GM18520 (cell line): ENCODE measurements around the gene NLN.
"Not testable (repeated sequence)": the region's sequence is repeated elsewhere in the genome, so short reads cannot be mapped to it uniquely, and the experiment has no call there.

Experiments used
- ATAC-seq: cut with Tn5 transposase; IDR thresholded peaks from one replicate; pipeline ENCODE4 v1.9.1; 2021; ENCODE audit not compliant: unreplicated experiment

The NLN gene

GRCh38 chr5:65721720-65722574 lies at the start of gene NLN, which contains the start of gene SGTB:
Gene NLN, plus strand, starts transcription at chr5:65722205. Its CDS starts 169 bp downstream, at chr5:65722374.
Gene SGTB, minus strand, starts transcription at chr5:65722109. Its CDS starts 1,302 bp downstream, at chr5:65720807.
- ATAC-seq, result peak; percentile 81

GRCh38 chr5:65672796-65673195 lies 49.2 kb upstream of the NLN start:
- ATAC-seq, result no peak

- ATAC-seq, result no peak
Measured at GRCh38 chr5:65674749-65675148, 47.3 kb upstream of the NLN start.

GRCh38 chr5:65676056-65676455 lies 45.9 kb upstream of the NLN start:
- not testable (repeated sequence) for ATAC-seq

- no peak for ATAC-seq
Measured at GRCh38 chr5:65682148-65682547, 39.9 kb upstream of the NLN start.

- ATAC-seq, result no peak
Measured at GRCh38 chr5:65693121-65693520, 28.9 kb upstream of the NLN start.

- ATAC-seq, result no peak
Measured at GRCh38 chr5:65695162-65695755, 26.7 kb upstream of the NLN start.

- ATAC-seq, result no peak
Measured at GRCh38 chr5:65695896-65696295, 26.1 kb upstream of the NLN start.

- ATAC-seq, result no peak
Measured at GRCh38 chr5:65696892-65697291, 25.1 kb upstream of the NLN start.

GRCh38 chr5:65699338-65699737 lies 22.7 kb upstream of the NLN start:
- no peak for ATAC-seq

GRCh38 chr5:65702036-65702435 lies 20.0 kb upstream of the NLN start:
- no peak for ATAC-seq

GRCh38 chr5:65704621-65705239 lies 17.3 kb upstream of the NLN start:
- no peak for ATAC-seq

GRCh38 chr5:65707663-65708062 lies 14.3 kb upstream of the NLN start:
- no peak for ATAC-seq

- no peak for ATAC-seq
Measured at GRCh38 chr5:65708145-65708544, 13.9 kb upstream of the NLN start.

GRCh38 chr5:65718576-65719310 lies 3.3 kb upstream of the NLN start:
- no peak for ATAC-seq

GRCh38 chr5:65721050-65721719 lies 820 bp upstream of the NLN start:
- peak; percentile 41 for ATAC-seq

- no peak for ATAC-seq
Measured at GRCh38 chr5:65722575-65723403, 784 bp downstream of the NLN start.

GRCh38 chr5:65727491-65728156 lies 5.6 kb downstream of the NLN start:
- no peak for ATAC-seq

- ATAC-seq, result no peak
Measured at GRCh38 chr5:65728218-65728617, 6.2 kb downstream of the NLN start.
